Astrocyte (in vitro differentiated cells and primary cell): Measurements from ENCODE around the gene GRM7. TPM values are rescaled to one million over a fixed set of nuclear protein-coding genes. Genes with fewer than 3 reads are reported as not detected.

Experiments
- DNase-seq: peaks from one replicate; pipeline ENCODE4 v3.0.0-alpha.2; 2010; ENCODE audit warnings: low read depth
- FAIRE-seq: peaks from 2 replicates; lab custom pipeline; 2011; peaks lifted over from hg19 to GRCh38; lab: Jason Lieb, UNC
- H2AFZ ChIP-seq: 2 replicates; pipeline ENCODE4 v1.6.0; 2012; ENCODE audit warnings: low read depth, low read length, inconsistent platforms
- H3K27ac ChIP-seq: 2 replicates; pipeline ENCODE4 v1.5.1; 2011; ENCODE audit warnings: low read depth, low read length, inconsistent platforms
- H3K27me3 ChIP-seq: 2 replicates; pipeline ENCODE4 v1.6.0; 2011; ENCODE audit warnings: low read length, inconsistent platforms; ENCODE audit not compliant: insufficient read depth
- H3K36me3 ChIP-seq: 2 replicates; pipeline ENCODE4 v1.5.1; 2011; ENCODE audit warnings: low read length, inconsistent platforms; ENCODE audit not compliant: insufficient read depth
- H3K4me1 ChIP-seq: 2 replicates; pipeline ENCODE4 v1.5.1; 2011; ENCODE audit warnings: low read length, inconsistent platforms; ENCODE audit not compliant: insufficient read depth
- H3K4me2 ChIP-seq: 2 replicates; pipeline ENCODE4 v1.6.0; 2012; ENCODE audit warnings: low read length, inconsistent platforms
- H3K4me3 ChIP-seq: 2 replicates; pipeline ENCODE4 v1.5.1; 2011; ENCODE audit warnings: low read depth, mild to moderate bottlenecking, low read length, inconsistent platforms; ENCODE audit not compliant: insufficient read depth
- H3K79me2 ChIP-seq: 2 replicates; pipeline ENCODE4 v1.6.0; 2012; ENCODE audit warnings: mild to moderate bottlenecking, low read length, inconsistent platforms; ENCODE audit not compliant: insufficient read depth
- H3K9ac ChIP-seq: 2 replicates; pipeline ENCODE4 v1.6.0; 2012; ENCODE audit warnings: mild to moderate bottlenecking, low read length, inconsistent platforms
- H3K9me3 ChIP-seq: 2 replicates; pipeline ENCODE4 v1.5.1; 2012; ENCODE audit warnings: low read depth, mild to moderate bottlenecking, low read length, inconsistent platforms; ENCODE audit not compliant: insufficient read depth
- H4K20me1 ChIP-seq: 2 replicates; pipeline ENCODE4 v1.6.0; 2012; ENCODE audit warnings: low read length, inconsistent platforms; ENCODE audit not compliant: insufficient read depth
- H3K27ac Mint-ChIP-seq: one replicate; pipeline ENCODE4 v1.8.0; 2021; ENCODE audit warnings: mild to moderate bottlenecking, mixed read lengths; ENCODE audit not compliant: unreplicated experiment
- H3K27me3 Mint-ChIP-seq: one replicate; pipeline ENCODE4 v1.8.0; 2021; ENCODE audit warnings: low read depth, mixed read lengths; ENCODE audit not compliant: unreplicated experiment
- H3K36me3 Mint-ChIP-seq: one replicate; pipeline ENCODE4 v1.8.0; 2021; ENCODE audit warnings: low read depth, mixed read lengths; ENCODE audit not compliant: unreplicated experiment
- H3K4me1 Mint-ChIP-seq: one replicate; pipeline ENCODE4 v1.8.0; 2021; ENCODE audit warnings: low read depth, mixed read lengths; ENCODE audit not compliant: unreplicated experiment
- H3K4me3 Mint-ChIP-seq: one replicate; pipeline ENCODE4 v1.8.0; 2021; ENCODE audit warnings: mild to moderate bottlenecking, moderate library complexity, mixed read lengths; ENCODE audit not compliant: unreplicated experiment
- H3K9me3 Mint-ChIP-seq: one replicate; pipeline ENCODE4 v1.8.0; 2021; ENCODE audit warnings: mild to moderate bottlenecking, mixed read lengths; ENCODE audit not compliant: unreplicated experiment
- CTCF ChIP-seq: IDR thresholded peaks from 2 replicates; pipeline ENCODE4 v1.5.1; 2011; ENCODE audit warnings: low read depth, mild to moderate bottlenecking, inconsistent platforms, low read length, moderate library complexity; ENCODE audit not compliant: insufficient read depth
- EZH2 ChIP-seq: IDR thresholded peaks from 2 replicates; pipeline ENCODE4 v1.6.1; 2012; ENCODE audit warnings: mild to moderate bottlenecking, low read length, inconsistent platforms; ENCODE audit not compliant: insufficient read depth
- total RNA-seq: library from RNA; stranded (reverse); gene quantifications from 2 replicates; pipeline ENCODE4 v1.2.1, GENCODE V29; 2021

Gene GRM7
- total RNA-seq, 1 donor from 2014 or later = not detected

DNA sequence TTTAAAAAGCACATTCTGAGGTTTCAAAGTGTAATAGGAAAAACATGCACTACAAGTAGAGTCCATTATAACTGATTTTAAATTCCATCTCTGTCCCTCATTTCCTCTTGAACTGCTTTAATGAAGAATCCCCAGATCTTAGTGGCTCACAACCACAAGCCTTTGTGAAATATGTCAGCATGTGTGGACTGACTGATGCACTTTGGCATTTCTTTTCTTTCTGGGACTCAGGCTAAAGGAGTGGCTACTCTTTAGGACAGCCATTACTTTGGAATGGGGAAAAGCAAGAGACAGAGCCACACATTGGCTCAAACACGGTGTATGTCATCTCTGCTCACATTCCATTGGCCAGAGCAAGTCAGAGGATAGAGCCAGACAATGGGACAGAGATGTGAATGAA is 139.6 kb downstream of the GRM7 start:
- peak; percentile 29 for FAIRE-seq
- Mint-ChIP-seq H3K36me3 (no peaks in the 10 kb centered on the region), H3K27ac (no peak overlapping the region)

DNA sequence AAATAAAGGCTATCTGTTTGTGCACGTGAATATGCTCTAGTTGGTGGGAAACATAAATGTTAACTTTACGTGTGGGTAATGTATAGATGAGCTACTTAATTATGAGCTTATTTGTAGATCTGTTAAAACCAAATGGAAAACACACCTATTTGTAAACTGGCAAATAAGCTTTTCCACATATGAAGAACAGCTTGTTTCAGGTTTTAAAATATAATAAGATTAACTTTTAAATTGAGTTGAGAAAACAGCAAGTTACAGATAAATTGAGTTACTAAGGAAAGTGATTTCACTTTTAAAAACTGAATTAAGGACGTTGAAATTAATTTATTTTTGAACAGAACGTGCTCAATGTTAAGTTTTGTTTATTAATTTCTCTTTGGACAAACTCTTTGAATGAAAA is 140.5 kb downstream of the GRM7 start:
- H3K36me3 Mint-ChIP-seq = no peaks in the 10 kb centered on the region
- no peaks in the 10 kb centered on the region for H3K4me1 ChIP-seq
- DNase-seq (no peak), FAIRE-seq (no peak)
- no peak overlapping the region for H3K4me2 ChIP-seq
- TF ChIP-seq CTCF (no peak), EZH2 (no peak)
- no peak overlapping the region for H3K4me3 ChIP-seq
- H3K4me3 Mint-ChIP-seq = no peak overlapping the region
- H3K9me3 Mint-ChIP-seq = no peaks in the 10 kb centered on the region
- no peaks in the 10 kb centered on the region for H3K27me3 Mint-ChIP-seq
- no peak overlapping the region for H3K27ac Mint-ChIP-seq
- no peak overlapping the region for H3K9ac ChIP-seq
- no peaks in the 10 kb centered on the region for H4K20me1 ChIP-seq
- no peaks in the 10 kb centered on the region for H3K4me1 Mint-ChIP-seq
- H3K36me3 ChIP-seq = no peaks in the 10 kb centered on the region
- peak overlapping the region; percentile 21 for H3K27ac ChIP-seq
- H2AFZ ChIP-seq = no peak overlapping the region
- no peaks in the 10 kb centered on the region for H3K79me2 ChIP-seq
- no peaks in the 10 kb centered on the region for H3K27me3 ChIP-seq
- H3K9me3 ChIP-seq = no peaks in the 10 kb centered on the region

More for the DNA sequence above, 139.6 kb downstream of the GRM7 start:
- H3K27me3 Mint-ChIP-seq = no peaks in the 10 kb centered on the region
- Histone ChIP-seq H3K4me2 (no peak overlapping the region), H3K27me3 (no peaks in the 10 kb centered on the region), H4K20me1 (no peaks in the 10 kb centered on the region), H3K27ac (peak overlapping the region; percentile 21), H3K9ac (no peak overlapping the region), H2AFZ (no peak overlapping the region), H3K9me3 (no peaks in the 10 kb centered on the region), H3K79me2 (no peaks in the 10 kb centered on the region), H3K4me1 (no peaks in the 10 kb centered on the region), H3K4me3 (no peak overlapping the region), H3K36me3 (no peaks in the 10 kb centered on the region)
- no peak for TF ChIP-seq CTCF
- no peak for TF ChIP-seq EZH2
- DNase-seq = peak; percentile 69
- H3K9me3 Mint-ChIP-seq = no peaks in the 10 kb centered on the region
- no peak overlapping the region for H3K4me3 Mint-ChIP-seq
- no peaks in the 10 kb centered on the region for H3K4me1 Mint-ChIP-seq

DNA sequence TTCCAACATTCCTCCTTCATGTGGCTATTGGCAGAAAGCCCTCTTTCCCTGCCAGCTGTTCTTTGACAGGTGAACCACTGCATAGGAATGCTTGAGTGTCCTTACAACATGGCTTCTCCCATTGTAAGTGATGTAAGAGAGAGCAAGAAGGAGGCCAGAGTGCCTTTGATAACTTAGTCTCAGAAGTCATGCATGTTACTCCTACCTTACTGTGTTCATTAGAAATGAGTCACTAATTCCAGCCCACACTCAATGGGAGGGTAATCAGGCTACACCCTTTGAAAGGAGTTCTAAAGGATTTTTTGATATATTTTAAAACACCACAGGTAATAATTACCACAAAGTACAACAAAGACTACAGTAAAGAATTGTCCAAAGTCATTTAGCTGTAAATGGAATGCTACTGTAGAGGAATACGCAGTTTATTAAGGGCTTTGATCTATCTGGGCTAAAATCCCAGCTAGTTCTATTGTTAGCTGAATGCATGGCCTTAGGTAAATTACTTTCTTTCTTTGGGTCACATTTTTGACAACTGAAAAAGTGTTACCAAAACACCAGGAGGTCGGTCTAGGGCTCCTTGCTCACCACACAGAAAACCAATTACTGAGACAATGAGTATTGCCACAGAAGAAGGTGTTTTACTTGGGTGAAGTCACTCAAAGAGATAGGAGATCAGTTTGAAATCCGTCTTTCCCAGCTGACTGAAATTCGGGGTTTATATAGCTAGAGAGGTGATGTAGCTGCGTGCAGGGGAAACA is 154.9 kb downstream of the GRM7 start:
- DNase-seq (peak; percentile 71), FAIRE-seq (no peak)
- Histone ChIP-seq H3K36me3 (no peaks in the 10 kb centered on the region), H3K27ac (no peak overlapping the region), H3K27me3 (no peaks in the 10 kb centered on the region), H3K9ac (no peak overlapping the region), H3K79me2 (no peaks in the 10 kb centered on the region), H3K4me1 (no peaks in the 10 kb centered on the region), H2AFZ (no peak overlapping the region), H3K4me2 (no peak overlapping the region), H3K4me3 (no peak overlapping the region), H4K20me1 (no peaks in the 10 kb centered on the region), H3K9me3 (no peaks in the 10 kb centered on the region)
- no peak for TF ChIP-seq CTCF
- no peak for TF ChIP-seq EZH2
- Mint-ChIP-seq H3K27ac (no peak overlapping the region), H3K27me3 (no peaks in the 10 kb centered on the region), H3K9me3 (peaks cover 6% of the 10 kb centered on the region), H3K4me3 (no peak overlapping the region), H3K36me3 (no peaks in the 10 kb centered on the region), H3K4me1 (no peaks in the 10 kb centered on the region)
